GM12878 (cell line): Measurements from ENCODE around the gene PNRC1. TPM values are rescaled to one million over a fixed set of nuclear protein-coding genes. Genes with fewer than 3 reads are reported as not detected.

Source experiments
- E4F1 ChIP-seq: fragments of 450-650 bp; IDR thresholded peaks from 2 replicates; pipeline ENCODE4 v1.6.1; 2018; ENCODE audit warnings: borderline replicate concordance, mild to moderate bottlenecking; ENCODE audit not compliant: partially characterized antibody
- NR2F1 ChIP-seq: fragments of 450-650 bp; conservative IDR thresholded peaks from 2 replicates; pipeline ENCODE4 v1.6.1; 2017; ENCODE audit warnings: mild to moderate bottlenecking
- PKNOX1 ChIP-seq: fragments of 450-650 bp; IDR thresholded peaks from 2 replicates; pipeline ENCODE4 v1.6.1; 2016; ENCODE audit warnings: mild to moderate bottlenecking
- POLR2AphosphoS2 ChIP-seq: IDR thresholded peaks from 2 replicates; pipeline ENCODE4 v1.6.1; 2011; ENCODE audit warnings: low read depth, mild to moderate bottlenecking, low read length, improper control_type of control experiment, moderate library complexity
- POLR2AphosphoS5 ChIP-seq: IDR thresholded peaks from 2 replicates; pipeline ENCODE4 v1.6.1; 2011; ENCODE audit warnings: mild to moderate bottlenecking, low read length, inconsistent platforms
- RAD51 ChIP-seq: fragments of 450-650 bp; IDR thresholded peaks from 2 replicates; pipeline ENCODE4 v1.6.1; 2016; ENCODE audit warnings: moderate library complexity, mild to moderate bottlenecking, inconsistent platforms
- SPI1 ChIP-seq: IDR thresholded peaks from 2 replicates; pipeline ENCODE4 v1.6.1; 2011; ENCODE audit warnings: low read depth, mild to moderate bottlenecking, low read length, moderate library complexity, borderline replicate concordance; ENCODE audit not compliant: insufficient read depth
- TBL1XR1 ChIP-seq: IDR thresholded peaks from 2 replicates; pipeline ENCODE4 v1.6.1; 2012; ENCODE audit warnings: low read depth, low read length, improper control_type of control experiment
- TCF7 ChIP-seq: IDR thresholded peaks from 2 replicates; pipeline ENCODE4 v1.6.1; 2014; ENCODE audit warnings: antibody characterized with exemption, borderline replicate concordance
- ZBTB11 ChIP-seq: fragments of 450-650 bp; formaldehyde crosslinking; IDR thresholded peaks from 2 replicates; pipeline ENCODE4 v1.5.0; 2022; ENCODE audit warnings: mild to moderate bottlenecking, missing genetic modification characterization
- polyA plus RNA-seq, 11 experiments: library from polyadenylated mRNA; depleted of rRNA in 4 of 11; unstranded in 6 of 11; stranded (reverse) in 5 of 11; fragments of >200 nt; fragmentation: Nextera tagmentation in 4 of 11; fragmentation: Illumina TruSeq in 1 of 11; extraction: Ambion mirVana in 4 of 11; extraction: Trizol in 1 of 11; gene quantifications; 1 replicate in 1 of 11; 2 replicates in 10 of 11; pipeline versions ENCODE4 v1.2.1 to v1.2.3, GENCODE V29; 2011 to 2016; ENCODE audit warnings: inconsistent platforms in 2 of 11, missing spikeins in 2 of 11, low read depth in 1 of 11
- total RNA-seq, 4 experiments: library from RNA; depleted of rRNA in 3 of 4; stranded (reverse); fragments of >200 nt in 3 of 4; fragmentation: Illumina TruSeq in 1 of 4; extraction: Trizol in 1 of 4; gene quantifications; 2 replicates each; pipeline versions ENCODE4 v1.2.1 to v1.2.3, GENCODE V29; 2013 to 2021

PNRC1 gene
- total and polyA plus RNA-seq, 10 of the 15 experiments (the other 5 are each of a cell fraction or from before 2014, with no cell fraction given) = 7.6 to 66.0 (median 33.1) TPM

GRCh38 chr6:89085409-89086205, 5.1 kb downstream of the PNRC1 start (continued):
- TF ChIP-seq TBL1XR1 (no peak), PKNOX1 (no peak), TCF7 (no peak), ZBTB11 (no peak), E4F1 (no peak), POLR2AphosphoS2 (peak; percentile 40; the same call in 1 of the 2 replicates), SPI1 (no peak), RAD51 (no peak), POLR2AphosphoS5 (0 out of 2 replicates have a peak, but pooled peaks have one; percentile 11), NR2F1 (no peak)
